GM12872 (cell line): ENCODE results near the gene BRIX1.

Experiments
- TF ChIP-seq, protein P1 (sequence below): IDR thresholded peaks from 3 replicates; pipeline ENCODE4 v1.5.1; 2011; ENCODE audit warnings: low read depth, mild to moderate bottlenecking, low read length, moderate library complexity; ENCODE audit not compliant: insufficient read depth

BRIX1 gene

DNA sequence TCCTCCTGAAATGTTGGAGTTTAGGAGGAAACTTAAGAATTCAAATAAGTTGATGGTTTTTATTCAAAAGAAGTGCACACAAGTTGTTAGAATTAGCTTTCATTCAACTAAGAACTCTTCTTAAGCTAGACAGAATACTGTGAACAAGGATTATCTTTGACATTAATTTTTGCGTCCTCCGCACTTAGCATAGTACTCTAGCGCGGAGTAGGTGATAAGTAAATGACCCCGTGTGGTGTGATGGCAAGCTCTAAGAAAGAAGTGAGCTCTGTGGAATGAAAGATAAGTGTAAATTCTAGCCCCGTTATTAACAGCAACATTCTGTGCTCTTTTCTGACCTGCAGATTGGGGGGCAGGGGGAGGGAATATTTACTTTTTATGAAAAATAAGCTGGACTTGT, 1.0 kb downstream of the BRIX1 start:
- TF ChIP-seq, protein P1, sequence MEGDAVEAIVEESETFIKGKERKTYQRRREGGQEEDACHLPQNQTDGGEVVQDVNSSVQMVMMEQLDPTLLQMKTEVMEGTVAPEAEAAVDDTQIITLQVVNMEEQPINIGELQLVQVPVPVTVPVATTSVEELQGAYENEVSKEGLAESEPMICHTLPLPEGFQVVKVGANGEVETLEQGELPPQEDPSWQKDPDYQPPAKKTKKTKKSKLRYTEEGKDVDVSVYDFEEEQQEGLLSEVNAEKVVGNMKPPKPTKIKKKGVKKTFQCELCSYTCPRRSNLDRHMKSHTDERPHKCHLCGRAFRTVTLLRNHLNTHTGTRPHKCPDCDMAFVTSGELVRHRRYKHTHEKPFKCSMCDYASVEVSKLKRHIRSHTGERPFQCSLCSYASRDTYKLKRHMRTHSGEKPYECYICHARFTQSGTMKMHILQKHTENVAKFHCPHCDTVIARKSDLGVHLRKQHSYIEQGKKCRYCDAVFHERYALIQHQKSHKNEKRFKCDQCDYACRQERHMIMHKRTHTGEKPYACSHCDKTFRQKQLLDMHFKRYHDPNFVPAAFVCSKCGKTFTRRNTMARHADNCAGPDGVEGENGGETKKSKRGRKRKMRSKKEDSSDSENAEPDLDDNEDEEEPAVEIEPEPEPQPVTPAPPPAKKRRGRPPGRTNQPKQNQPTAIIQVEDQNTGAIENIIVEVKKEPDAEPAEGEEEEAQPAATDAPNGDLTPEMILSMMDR = no peak

DNA sequence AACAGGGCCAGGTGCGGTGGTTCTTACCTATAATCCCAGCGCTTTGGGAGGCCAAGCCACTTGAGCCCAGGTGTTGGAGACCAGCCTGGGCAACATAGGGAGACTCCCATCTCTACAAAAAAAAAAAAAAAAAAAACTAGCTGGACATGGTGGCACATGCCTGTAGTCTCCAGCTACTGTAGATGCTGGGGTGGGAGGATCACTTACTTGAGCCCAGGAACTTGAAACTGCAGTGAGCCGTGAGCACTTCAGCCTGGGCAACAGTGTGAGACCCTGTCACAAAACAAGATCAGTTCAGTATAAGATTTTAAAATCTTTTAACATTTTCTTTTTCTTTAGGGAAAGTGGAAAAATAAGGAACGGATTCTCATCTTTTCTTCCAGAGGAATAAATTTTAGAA, 2.5 kb downstream of the BRIX1 start:
- TF ChIP-seq, protein P1 = no peak

DNA sequence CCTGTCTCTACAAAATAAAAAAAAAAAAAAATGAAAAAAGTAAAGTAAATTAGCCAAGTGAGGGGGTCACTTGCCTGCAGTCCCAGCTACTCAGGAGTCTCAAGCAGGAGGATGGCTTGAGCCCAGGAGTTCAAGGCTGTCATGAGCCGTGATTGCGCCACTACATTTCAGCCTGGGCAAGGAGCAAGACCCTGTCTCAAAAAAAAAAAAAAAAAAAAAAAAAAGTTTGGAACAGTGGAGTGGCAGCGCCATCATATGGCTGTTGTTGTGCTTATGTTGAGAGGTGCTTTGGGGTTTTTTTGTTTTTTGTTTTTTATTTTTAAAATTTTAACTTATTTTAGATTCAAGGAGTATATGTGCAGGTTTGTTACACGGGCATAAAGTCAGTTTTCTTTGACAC, 3.6 kb downstream of the BRIX1 start:
- TF ChIP-seq, protein P1 = no peak

DNA sequence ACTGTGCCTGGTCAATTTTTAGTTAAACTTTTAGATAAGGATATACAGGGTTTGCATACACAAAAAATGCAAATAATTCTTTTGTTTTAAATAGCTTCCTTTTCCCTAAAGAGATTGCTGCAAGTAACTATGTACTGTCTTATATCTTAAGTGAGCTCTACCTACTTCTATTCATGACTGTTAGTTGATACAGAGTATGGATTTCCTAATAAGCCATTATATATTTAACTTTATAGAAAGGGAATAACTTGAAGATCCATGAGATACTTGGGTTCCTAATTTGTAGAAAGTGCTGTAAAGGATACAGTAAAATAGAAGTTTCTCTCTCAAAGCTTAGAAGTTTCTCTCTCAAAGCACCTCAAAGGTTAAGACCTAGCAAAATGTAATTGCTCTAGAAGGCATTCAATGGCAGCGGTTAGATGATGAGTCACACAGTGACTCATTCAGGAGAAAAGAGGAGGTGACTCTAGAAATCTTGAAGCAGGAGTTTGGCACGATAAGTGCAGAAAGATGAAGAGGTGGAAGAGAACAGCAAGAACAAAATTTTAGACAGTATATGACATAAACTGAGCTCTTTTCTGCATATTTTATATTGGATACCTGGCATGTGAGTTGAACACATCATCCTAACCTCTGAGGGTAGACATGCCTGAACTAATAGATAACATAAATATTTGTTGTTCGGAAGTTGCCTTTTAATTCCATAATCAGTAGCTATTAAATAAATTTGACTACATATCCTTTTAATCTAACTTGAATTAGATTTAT, 8.4 kb downstream of the BRIX1 start:
- TF ChIP-seq, protein P1 = no peak

DNA sequence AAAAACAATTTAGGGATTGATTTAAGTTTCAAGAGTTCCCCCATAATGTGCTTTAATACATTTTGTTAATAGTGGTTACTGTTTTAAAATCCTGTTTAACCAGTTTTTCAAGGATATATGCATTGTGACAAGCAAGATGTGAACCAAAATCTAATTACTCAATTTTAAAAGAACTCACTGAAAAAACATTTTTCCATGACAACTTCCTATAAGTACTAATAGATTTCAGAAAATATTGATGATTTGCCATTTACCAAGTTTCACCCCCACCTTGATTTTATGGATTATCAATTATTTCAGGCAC, 8.9 kb downstream of the BRIX1 start:
- TF ChIP-seq, protein P1 = no peak

DNA sequence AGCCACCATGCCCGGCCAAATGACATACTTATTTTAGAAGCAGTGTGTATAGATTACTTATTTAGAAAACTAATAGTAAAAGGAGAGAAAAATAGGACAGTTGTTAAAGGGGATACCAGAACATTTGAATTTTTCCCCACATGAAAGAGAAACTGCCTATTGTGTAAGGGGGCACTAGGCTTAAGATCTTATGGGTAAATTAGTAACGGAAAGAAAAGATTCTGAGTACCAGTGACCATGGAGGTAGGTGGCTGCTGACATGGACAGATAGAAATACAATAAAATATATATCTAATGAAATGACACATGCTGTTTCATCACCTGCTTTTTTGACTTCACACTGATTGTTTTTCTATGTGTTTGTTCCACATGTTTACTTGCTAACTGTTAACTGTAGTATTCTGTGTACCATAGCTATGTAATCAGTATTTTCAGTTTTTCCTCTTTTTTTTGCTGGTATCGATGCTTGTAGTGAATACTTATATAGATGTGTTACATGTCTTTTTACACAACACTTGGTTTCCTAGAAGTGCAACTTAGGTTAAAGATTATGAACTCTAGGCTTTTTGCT, 10.9 kb downstream of the BRIX1 start:
- TF ChIP-seq, protein P1 = no peak

DNA sequence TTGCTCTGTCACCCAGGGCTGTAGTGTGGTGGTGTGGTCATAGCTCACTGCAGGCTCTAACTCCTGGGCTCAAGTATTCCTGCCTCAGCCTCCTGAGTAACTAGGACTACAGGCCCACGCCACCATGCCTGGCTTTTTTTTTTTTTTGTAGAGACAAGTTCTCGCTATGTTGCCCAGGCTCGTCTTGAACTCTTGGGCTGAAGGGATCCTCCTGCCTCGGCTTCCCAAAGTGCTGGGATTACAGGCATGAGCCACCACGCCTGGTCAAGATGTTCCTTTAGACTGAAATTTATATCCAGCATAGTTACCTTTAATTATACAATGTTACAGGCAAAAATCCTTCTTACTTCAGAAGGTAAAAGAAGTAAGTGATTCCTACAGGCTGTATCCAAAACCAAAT, 12.3 kb downstream of the BRIX1 start:
- TF ChIP-seq, protein P1 = no peak
